Measurements from ENCODE around the gene THSD4.
A peak's percentile ranks its signal among the peaks of the same experiment; 100 is the strongest.

- TF ChIP-seq CTCF (IDR thresholded peaks at IDR 0.05; ENCODE audit: low read depth, low read length, poor library complexity, severe bottlenecking) (peak; percentile 55), EZH2phosphoT487 (IDR thresholded peaks at IDR 0.05; ENCODE audit: borderline replicate concordance, low read length) (no peak)
Measured at GRCh38 chr15:71440489-71441110, 325.3 kb downstream of the THSD4 start.
